Bone marrow (tissue), 2 donors: ENCODE results near the gene MBL2.

Experiments
- DNase-seq, 2 donors: peaks; one replicate each; lab custom pipeline; 2025; lab: John Stamatoyannopoulos, UW

MBL2 gene

DNA sequence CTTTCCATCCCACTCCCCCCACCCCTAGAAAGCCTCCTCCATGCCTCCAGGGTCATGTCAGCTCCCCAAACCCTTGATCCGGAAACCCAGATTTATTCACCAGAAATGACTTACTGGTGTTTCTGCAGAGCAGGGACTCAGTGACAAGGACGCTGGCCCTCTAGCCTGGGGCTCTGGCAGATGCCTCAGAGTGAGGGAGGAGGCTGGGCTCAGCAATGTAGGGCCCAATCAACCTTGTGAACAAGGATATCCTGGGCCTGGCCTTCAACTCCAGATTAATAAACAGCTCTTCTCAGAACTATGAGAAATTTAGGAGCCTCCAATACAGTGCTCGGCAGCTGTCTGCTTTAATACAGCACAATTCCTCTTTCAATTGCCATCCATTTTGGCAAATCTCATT is at the start of gene MBL2:
Gene MBL2 (minus strand): TSS at position 162 of the 400 bp plus-strand sequence. CDS start 1,149 bp downstream, outside the sequence.
- no peak for DNase-seq

DNA sequence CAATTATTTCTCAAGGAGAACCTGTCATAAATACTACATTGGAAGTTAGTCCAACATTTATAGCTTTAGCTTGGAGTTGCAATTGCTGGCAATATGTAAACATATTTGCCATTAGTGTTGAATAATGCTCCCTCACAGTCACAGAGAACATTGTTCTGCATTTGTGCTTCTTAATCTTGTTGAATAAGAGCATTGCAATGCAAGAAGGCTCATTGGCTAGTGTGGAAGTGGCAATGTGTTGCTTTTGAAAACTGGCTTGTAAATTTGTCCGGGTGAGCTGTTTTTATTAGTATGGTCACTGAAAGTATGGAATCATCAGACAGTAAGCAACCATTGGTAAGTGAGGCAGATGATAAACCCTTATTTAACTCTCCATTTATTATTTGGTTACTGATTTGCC is 47.7 kb upstream of the MBL2 start:
- no peak for DNase-seq

DNA sequence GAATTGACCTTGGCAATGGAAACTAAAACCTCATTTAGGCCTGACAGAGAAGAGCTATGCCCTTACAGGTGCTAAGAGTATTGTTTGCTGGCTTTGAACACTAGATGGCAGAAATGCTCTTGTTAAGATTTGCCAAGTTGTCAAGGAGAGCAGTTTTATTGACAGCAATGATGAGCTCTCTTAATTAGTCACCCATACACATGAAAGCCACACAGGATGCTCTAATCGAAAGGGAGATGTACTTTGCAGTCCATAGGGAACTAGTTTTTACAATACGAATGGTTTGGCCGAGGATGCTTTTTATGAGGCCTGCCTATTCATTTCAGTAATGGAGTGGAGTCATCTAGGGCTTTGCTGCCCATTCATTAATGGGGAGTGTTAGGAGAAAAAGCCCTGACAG is 45.4 kb upstream of the MBL2 start:
- peak in 1 of 2 donors; percentile 45 for DNase-seq

DNA sequence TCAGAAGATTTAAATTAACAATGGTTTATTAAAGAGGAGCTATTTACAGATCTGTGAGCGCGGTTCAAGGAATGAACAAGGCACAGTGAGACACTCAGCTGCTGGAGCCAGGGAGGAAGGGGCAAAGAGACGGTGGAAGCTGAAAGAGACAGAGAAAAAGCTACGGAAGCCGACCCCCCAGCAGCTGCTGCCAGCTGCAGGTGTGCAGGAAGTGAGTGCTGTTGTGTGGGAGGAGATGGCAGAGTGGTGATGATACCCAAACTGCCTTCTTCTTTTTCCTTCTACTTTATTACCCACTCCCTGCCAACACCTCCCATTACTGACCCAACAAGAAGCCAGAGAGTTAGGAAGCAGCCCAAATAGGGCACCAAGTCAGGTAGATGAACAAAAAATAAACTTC is 41.9 kb upstream of the MBL2 start:
- peak in 1 of 2 donors; percentile 57 for DNase-seq

DNA sequence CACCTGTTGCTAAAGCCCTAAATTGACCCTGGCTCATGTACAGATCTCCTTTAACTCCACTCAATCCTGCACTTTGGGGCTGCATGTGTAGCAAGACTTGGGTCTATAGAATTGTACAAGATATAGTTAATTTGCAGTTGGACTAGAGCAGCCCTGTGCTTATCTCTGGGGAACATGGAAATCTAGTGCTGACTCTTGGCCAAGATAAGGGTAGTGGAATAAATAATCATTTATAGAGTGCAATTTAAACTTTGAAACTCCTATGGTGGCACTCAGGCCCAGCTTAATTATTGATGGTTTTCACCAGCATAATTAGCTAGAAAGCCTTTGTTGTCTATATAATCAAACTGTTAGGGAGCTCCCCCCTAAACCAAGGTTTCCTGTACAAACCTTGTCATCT is 39.2 kb upstream of the MBL2 start:
- no peak for DNase-seq

DNA sequence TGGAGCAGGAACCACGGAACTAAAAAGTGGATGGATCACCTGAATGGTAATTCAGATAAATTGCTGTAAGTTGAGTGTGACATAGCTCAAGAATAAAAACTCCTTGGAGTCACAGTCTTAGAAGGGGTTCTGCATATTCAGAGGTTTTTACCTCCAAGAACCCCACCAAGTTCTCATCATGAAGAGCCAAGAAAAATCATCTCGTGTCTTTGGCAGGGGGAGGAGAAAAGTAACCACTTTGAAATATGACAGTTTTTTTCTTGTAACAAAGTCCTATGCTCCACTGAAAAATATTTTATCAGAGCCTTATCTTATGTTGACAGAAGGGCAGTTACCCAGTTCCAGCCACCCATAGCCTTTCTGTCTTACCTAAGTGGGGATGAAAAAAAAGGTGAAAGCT is 38.2 kb upstream of the MBL2 start:
- no peak for DNase-seq

DNA sequence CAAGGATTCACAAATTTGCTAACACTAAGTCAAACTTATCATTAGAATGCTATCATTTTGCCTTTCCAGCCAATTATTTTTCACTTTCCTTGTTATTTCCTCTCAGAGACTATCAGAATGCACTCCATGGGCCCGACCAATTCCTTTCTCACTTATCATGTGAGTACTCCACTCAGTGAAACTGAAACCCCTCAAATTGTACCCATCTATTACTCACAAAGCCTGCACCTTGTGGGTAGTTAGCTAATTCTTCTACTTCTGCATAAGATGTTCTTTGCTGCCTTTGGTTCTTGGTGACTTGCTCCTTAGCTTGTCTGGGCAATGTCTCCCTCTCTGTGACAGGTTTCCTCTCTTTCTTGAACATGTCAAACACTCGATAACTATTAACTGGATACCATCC is 35.2 kb upstream of the MBL2 start:
- no peak for DNase-seq

DNA sequence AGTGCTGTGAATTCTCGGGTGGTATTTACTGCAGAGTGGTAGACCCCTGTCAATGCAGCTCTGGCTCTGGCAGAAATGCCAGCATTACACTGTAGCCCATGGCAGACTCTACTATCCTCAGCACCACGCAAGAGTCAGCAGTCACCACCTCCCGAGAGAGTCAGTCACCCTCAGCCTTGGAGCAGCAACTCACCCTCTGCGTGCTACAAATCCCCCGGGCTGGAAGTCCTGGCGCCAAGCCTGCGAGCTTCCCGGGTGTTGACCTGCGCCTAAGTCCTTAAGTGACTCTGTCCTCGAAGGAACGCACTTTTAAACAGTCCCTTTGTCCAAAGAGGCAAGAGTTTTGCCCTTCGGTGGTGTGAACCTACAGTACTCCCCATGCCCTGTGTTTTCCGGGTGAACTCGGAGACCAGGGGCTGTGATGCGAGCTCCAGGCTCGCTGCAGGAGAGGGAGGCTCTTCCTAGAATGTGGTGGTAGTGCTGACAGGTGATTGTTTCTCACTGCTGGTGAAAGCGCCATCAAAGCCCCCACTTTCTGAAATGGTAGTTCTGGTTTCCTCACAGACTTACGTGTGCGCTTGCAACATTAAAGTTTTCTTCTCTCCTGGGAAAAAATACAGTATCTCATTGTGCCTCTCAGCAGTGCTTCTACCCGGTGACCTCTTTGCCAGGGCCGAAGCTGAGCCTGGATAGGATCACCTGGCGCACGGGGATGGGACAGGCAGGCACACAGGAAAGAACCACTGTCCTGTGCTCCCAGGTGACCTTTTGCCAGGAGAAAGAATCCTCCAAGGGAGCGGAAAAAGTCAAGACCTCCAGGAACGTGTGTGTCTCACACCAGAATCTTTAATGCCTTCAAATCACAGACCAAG is 33.1 kb upstream of the MBL2 start:
- DNase-seq: no peak

DNA sequence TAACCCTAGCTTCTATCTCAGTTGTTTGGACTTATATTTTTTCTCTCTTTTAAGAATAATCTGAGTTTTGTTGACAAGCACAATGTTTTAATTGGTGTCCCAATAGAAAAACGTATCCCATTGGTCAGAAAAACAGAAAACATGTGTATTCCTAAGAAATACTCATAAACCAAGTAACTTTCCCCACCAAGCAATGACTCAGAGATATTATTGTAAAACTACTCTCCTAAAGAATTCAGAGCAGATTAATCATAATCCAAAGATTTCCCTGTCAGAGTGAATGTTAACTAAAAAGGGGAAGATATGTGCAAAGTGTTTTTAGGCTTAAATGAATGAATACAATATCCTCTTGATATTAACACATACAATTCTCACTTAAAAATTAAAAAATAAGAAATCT is 29.4 kb upstream of the MBL2 start:
- DNase-seq: no peak

DNA sequence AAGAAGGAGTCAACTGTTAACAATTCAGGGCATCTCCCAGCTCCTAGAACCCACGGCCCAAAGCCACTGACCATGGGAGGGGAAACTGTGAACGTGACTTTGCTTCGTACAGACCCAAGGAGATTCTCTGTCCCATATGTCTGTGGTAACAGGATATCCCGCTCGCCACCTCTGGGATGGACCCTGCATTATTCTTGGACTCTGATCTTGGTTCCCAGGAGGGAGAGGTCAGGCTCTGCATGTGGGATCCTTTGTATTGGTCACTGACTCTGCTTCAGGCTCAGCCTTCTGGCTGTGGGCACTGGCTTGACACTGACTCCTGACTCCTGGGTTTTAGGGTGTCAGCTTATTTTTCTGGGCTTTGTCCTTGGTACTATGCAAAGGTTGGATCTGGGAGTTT is 13.5 kb upstream of the MBL2 start:
- DNase-seq: no peak

DNA sequence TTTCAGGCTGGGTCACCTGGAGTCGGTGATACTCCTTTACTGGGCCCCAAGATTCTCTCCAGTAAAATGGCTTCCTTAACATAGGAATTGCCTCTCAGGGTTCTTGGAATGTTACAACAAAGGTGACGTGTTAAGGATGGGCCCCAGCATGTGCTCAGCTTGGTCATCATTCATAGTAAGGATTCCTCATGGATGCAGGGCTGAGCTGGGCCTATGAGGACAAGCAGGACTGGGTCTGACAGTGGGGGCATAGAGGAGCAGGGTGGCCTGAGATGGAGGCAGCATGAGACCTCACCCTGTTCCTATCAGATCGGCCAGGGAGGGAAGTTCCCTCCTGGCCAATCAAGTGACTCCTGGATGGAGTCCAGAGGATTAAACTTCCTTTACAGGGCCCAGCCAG is 12.8 kb upstream of the MBL2 start:
- DNase-seq: no peak

DNA sequence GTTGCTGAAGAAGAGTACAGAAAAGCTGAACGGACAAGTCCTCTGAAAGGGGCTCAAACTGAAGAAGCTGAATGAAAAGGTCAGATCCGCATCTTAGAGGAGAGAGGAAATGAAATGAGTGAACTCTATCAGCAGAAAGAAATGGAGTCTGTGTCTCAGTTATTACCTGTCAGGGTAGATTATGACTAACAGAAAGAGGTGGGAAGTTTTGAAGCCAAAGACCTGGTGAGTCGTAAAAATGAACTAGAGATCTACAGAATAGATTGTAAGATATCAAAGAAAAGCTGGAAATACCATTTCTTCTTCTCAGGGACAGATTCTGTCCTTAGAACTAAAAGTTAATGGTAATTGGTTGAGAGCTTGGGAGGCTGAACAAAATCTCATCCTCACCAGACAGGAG is 11.1 kb upstream of the MBL2 start:
- no peak for DNase-seq

DNA sequence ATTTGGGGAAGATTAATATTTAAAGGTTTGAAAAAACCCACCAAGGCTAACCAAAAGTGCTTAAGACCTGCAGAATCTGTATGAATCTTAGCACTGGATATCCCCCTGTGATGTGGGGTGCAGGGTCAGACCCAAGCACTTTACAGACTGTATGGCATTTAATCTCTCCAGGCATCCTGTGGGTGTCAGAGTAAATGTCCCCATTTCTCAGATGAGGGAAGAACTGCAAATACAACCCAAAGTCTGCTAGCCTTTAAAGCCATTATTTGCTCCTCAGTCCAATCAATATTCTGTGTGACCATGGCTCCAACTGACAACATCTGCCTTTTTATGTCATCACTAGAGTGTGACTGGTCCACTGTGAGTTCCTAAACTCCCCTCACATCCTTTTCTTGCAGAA is 10.0 kb upstream of the MBL2 start:
- DNase-seq: no peak

DNA sequence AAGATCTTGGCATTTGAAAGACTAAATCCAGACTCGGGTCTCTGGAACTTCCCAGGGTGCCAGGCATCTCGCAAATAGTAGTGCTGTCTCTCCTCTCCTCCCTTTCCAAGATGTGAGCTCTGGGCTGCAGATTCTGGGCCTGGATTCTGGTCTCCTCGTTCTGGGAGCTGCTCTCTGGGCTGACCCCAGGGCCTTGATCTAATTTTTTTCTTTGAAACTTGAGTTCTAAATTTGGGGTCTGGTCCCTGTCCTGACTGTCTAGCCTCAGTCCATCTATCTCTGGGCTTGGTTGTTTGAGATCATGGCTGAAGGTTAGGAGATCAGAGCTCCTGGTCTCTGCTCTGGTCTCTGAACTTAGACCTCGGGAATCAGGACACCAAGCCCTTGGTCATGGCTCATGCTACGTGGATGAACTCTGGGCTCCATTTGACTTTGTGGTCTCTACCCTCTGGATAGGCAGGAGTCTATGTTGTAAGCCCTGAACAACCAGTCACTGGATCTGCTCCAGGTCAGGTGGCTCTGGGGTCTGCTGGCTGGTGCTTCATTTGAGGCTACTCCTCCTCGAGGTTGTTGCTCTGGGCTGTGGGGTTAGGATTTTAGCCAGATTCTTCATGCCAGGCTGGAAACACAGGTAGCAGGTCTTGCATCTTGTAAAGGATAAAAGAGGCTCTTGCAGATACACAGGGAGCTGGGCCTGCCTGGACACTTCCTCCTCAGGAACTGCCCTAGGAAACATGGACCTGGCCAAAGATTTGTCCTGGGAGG is 8.0 kb upstream of the MBL2 start:
- DNase-seq: no peak

DNA sequence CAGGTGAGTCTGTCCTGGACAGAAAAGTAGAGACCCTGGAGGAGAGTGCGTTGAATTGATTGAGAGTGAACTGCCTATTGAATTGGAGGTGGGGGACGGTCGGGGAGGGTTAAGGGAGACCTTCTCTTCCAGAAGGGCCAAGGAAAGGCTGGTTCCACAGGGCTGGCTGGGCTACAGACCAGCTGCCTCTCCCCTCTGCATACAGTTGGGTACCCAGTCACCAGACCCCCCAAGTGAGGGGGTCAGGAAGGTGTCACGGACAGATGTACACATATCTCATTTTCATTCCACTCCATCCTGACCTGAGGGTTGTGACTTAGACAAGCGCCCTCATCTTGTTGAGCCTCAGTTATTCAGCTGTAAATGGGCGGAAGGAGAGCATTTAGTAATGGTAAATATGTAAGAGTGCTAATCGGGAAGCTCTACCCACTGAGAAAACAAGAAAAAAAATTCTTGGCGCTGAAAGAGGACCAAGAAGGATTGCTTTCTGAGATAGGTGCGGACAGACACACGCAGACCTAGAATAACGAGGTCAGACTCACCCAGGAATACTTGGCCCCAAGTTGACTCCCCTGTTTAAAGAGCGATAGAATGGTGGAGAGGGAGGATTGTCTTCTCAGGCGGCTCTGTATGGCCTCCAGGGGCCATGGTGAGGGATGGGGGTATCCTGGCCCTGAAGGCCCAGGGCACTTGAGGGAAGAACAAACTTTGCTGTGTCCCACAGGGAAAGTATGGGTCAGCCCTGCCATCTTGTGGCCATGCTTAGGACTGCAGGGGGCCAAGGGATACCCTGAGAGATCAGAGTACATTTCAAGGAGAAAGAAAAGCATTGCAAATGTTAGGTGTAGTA is 7.2 kb upstream of the MBL2 start:
- peak; percentile 25 to 56 for DNase-seq

DNA sequence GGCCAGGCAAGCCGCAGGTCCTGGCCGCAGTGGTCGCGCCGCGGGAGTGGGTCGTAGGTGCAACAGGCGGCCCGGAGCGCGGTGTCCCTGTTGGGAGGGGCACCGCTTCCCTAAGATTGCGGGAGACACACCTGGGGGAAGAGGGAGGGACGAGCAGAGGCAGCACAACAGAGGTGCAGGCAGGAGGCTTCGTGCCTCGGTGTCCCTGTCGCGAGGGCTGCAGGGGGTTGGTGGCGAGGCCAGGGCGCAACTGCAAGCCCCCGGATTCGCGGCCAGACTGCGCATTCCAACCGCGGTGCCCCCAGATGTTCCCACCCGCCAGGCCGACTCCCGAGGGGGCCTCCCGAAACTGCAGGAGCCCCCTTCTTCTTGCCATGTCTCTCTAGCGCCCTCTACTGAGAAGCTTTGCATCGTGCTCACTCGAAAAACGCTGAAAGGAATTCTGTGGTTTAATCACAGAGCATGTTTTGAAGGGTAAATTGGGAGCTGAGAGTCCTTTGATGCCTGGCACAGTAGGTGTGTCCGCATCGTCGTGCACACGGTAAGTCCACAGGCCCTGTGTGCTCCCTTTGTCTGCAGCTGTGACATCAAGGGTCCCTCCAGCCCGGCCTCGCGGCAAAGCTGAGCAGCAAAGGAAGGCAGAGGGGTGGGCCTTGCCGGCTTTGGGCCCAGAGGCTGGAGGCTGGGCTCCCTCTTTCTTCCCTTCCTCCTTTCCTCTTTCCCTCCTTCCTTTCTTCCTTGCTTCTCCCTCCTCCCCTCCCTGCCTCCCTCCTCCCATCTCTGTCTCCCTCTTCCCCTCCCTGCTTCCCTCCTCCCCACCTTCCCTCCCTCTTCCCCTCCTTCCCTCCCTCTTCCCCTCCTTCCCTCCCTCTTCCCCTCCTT is 6.2 kb upstream of the MBL2 start:
- DNase-seq: no peak

DNA sequence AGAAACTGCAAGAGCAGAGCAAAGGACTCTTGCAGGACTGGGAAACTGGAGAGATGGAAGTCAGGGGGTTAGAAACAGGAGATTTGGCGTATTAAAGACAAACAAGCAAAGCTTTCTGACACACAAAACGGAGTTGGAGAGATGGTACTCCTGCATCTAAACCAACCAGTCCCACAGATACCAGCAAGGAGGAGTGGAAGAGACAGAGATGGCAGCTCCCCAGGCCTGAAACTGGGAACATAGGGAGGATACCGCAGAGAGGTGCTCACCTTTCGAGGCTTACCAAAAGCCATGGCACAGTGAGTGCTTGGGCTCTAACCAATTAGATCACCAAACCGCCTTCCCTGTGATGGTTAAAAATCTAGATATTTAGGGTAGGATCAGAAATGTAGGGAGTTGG is 4.8 kb upstream of the MBL2 start:
- DNase-seq: no peak

DNA sequence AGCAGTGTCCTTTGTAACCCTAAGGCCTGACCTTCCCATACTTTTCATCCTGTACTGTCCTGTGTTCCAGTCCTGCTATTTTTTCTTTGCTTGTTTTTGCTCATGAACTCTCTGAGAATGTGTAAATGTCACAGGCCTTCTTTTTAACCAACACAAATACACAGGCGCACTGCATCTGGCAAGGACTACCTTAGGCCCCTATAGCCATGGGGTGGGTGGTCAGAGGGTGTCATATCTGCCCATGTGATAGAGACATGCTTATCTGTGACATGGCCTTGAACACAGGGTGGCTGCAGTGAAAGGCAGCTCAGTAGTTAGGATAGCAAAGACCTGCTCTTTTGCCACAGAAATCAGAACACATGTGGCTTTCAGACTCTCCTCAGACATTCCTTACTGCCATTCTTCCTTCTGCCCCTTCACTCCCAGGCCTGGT is 3.9 kb upstream of the MBL2 start:
- no peak for DNase-seq

DNA sequence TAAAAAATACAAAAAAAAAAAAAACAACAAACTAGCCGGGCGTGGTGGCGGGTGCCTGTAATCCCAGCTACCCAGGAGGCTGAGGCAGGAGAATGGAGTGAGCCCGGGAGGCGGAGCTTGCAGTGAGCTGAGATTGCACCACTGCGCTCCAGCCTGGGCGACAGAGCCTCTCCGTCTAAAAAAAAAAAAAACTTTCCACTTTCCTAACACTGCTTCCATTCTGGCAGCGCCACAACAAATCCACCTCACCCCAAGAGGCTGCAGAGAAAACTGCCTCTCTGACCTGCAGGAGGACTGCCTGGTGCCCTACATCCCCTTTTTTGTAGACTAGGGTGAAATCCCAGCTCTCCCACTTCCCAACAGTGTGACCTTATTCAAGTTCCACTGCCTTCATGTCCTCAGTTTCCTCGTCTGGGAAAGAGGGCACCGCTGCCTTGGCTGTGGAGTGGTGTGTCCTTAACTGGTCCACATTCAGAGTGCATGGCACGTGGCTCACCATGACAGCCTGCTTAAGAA is 2.6 kb upstream of the MBL2 start:
- no peak for DNase-seq

DNA sequence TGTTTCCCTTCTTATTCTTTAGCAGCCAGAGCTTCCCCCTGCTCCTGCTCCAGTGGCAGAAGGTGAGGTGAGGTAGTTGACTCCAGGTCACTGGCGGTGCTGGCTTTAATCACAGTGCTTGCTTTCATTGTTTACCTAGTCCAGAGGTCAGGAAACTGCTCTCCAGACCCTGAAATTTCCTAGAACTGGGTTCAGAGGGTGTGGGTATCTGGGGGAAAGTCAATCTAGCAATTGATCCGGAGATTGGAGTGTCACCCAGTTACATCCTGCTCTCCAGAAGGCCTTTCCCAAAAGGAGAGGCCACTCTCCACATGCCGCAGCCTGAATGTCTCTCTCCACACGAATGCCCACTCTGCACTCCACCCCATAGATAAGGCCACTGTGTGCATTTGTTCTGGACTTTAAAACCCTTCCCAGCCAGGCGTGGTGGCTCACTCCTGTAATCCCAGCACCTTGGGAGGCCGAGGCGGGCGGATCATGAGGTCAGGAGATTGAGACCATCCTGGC is 2.1 kb upstream of the MBL2 start:
- no peak for DNase-seq

DNA sequence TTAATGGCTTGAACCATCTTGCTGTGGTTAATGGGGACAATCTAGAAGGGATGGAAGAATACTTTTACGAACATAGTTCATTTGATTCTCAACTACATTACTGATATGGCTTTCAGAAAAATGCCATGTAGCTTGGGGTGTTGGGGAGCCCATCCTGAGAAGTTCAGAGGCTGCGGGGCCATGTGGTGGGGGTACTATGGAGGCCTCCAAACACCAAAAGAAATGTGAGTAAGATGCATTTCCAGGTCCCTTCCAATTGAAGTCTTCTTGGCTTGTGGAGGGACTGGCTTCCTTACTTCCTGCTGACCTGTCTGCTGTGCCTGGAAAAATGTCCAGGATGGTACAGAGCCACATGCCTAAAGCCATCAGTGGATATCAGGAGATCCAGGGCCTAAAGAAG is 1.6 kb upstream of the MBL2 start:
- DNase-seq: no peak
